ENCODE results near the gene PKP4.

- TF ChIP-seq POLR2A (IDR thresholded peaks at IDR 0.05) = no peak
- no peak for TF ChIP-seq CTCF (IDR thresholded peaks at IDR 0.05)
Observed at GRCh38 chr2:158719403-158719802, 262.7 kb downstream of the PKP4 start.
